Right atrium auricular region (tissue), 2 donors: ENCODE data around the gene NARF. TPM values are rescaled to one million over a fixed set of nuclear protein-coding genes. Genes with fewer than 3 reads are reported as not detected.

ENCODE experiments used
- DNase-seq: peaks from one replicate; pipeline ENCODE4 v3.0.0-alpha.2; 2019; ENCODE audit warnings: low spot score
- H3K27ac ChIP-seq, 2 donors: fragments of 200-600 bp; sonication (generic); 1 replicate in 1 of 2; 2 replicates in 1 of 2; pipeline ENCODE4 v1.5.1; 2016 to 2019
- H3K27me3 ChIP-seq, 2 donors: fragments of 200-600 bp; sonication (generic); one replicate each; pipeline versions ENCODE4 v1.5.1 to v1.6.0; 2017 to 2019
- H3K36me3 ChIP-seq: fragments of 200-600 bp; sonication (generic); one replicate; pipeline ENCODE4 v1.5.1; 2016
- H3K4me1 ChIP-seq, 2 donors: fragments of 200-600 bp; sonication (generic); one replicate each; pipeline versions ENCODE4 v1.5.1 to v1.6.0; 2017 to 2019
- H3K4me3 ChIP-seq, 2 donors: fragments of 200-600 bp; sonication (generic); 1 replicate in 1 of 2; 2 replicates in 1 of 2; pipeline ENCODE4 v1.5.1; 2017 to 2019; ENCODE audit warnings: mild to moderate bottlenecking in 1 of 2, moderate library complexity in 1 of 2
- H3K9me3 ChIP-seq, 2 donors: fragments of 200-600 bp; sonication (generic); one replicate each; pipeline ENCODE4 v1.5.1; 2019
- CTCF ChIP-seq, 2 donors: fragments of 200-600 bp; sonication (generic); IDR thresholded peaks; one replicate each; pipeline ENCODE4 v1.5.1; 2019; ENCODE audit warnings: antibody characterized with exemption in 2 of 2
- total RNA-seq, 2 donors: library from RNA; depleted of rRNA; stranded (reverse); fragments of >200 nt; gene quantifications; one replicate each; pipeline ENCODE4 v1.1.0, GENCODE V29; 2016

The NARF gene
- total RNA-seq, 2 donors from 2014 or later = 51.4 to 54.8 TPM

DNA sequence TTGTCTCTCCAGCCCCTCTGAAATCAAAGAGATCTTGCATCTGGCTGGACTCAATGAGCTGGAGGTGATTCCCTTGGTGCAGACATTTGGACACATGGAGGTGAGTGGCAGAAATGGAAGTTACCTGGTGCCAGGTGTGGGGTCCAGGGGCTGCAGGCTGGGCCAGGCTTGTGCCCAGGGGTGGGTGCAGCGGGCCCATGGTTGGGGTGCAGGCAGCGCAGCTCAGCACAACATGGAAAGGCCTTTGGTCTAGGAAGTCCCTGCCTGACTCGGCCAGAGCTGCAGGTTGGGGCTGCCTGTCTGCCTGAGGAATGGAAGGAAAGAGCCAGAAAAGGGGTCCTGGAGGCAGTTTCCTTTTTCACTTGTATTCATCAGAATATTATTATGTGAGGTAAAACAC, 30.0 kb upstream of the NARF start:
- H3K36me3 ChIP-seq = no peaks in the 10 kb centered on the region
- TF ChIP-seq CTCF (IDR thresholded peaks at IDR 0.05) = no peak
- H3K27me3 ChIP-seq = no peaks in the 10 kb centered on the region
- no peak for DNase-seq
- no peaks in the 10 kb centered on the region for H3K4me1 ChIP-seq
- H3K9me3 ChIP-seq = no peaks in the 10 kb centered on the region
- H3K4me3 ChIP-seq = no peak overlapping the region
- H3K27ac ChIP-seq = no peak overlapping the region

DNA sequence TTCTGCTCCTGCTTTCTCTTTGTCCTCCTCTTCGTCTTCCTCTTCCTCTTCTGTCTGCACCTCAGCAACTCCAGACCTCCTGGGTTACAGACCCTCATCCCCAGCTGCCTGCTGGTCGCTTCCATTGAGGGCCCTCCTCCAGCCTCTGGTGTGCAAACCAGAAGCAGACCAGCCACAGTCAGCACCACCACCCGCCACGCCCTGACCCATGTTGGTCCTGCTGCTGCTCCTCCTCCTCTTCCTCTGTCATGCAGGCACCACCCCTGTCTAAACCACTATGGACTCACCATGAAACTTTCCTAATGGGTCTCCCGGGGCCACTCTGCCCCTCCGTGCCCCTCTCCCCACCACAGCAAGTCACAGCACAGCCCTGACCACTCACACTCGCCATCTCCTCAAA, 28.7 kb upstream of the NARF start:
- no peak for DNase-seq
- no peak for TF ChIP-seq CTCF (IDR thresholded peaks at IDR 0.05)
- Histone ChIP-seq H3K27me3 (no peaks in the 10 kb centered on the region), H3K9me3 (no peaks in the 10 kb centered on the region), H3K36me3 (no peaks in the 10 kb centered on the region), H3K4me1 (no peaks in the 10 kb centered on the region), H3K27ac (no peak overlapping the region), H3K4me3 (no peak overlapping the region)

DNA sequence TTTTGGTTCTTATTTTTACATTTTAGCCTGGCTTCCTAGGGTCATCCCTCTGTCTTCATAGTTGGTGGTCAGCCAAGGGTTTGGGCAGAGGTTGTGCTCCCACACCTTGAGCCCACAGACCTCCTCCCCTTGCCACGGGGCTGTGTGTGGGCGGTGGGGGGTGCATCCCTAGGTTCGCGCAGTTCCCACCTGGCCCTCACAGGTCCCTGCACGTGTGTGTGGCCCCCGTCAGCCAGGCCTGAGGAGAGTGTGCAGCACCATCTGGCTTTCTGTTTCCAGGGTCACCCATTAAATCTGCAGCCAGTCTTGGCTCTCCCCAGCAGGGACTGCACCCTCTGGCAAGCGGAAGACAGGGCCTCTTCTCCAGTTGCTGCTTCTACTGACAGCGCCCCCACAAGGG, 26.5 kb upstream of the NARF start:
- no peaks in the 10 kb centered on the region for H3K4me1 ChIP-seq
- H3K4me3 ChIP-seq = no peak overlapping the region
- H3K27me3 ChIP-seq = no peaks in the 10 kb centered on the region
- H3K27ac ChIP-seq = no peak overlapping the region
- peaks cover 2% of the 10 kb centered on the region for H3K36me3 ChIP-seq
- no peak for TF ChIP-seq CTCF (IDR thresholded peaks at IDR 0.05)
- H3K9me3 ChIP-seq = no peaks in the 10 kb centered on the region
- no peak for DNase-seq

DNA sequence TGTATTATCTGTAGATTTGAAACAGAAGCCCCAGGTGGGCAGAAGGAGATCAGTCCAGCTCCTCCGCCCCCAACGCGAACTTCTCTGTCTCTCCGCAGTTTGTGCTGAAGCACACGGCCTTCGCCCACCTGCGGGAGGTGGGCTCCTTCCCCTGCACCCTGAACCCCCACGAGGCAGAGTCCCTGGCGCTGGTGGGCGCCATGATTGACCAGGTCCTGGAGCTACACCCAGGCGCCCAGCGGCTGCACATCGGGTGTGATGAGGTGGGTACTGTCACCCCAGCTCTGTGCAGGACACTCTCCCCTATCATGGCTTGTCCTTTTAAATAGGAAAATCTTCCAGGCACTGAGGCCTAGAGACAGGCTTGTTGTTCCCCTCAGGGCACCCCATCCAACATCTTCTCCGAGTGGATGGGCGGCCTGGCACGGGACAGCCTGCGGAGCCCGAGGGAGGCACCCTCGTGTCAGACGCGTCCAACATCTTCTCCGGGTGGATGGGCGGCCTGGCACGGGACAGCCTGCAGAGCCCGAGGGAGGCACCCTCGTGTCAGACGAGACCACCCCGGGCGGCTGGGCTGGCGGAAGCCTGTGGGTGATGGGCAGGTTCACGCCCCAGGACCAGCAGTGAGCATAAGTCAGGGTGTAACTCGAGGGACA, 24.9 kb upstream of the NARF start:
- H3K9me3 ChIP-seq = no peaks in the 10 kb centered on the region
- no peaks in the 10 kb centered on the region for H3K4me1 ChIP-seq
- H3K27ac ChIP-seq = no peak overlapping the region
- H3K27me3 ChIP-seq = no peaks in the 10 kb centered on the region
- H3K4me3 ChIP-seq = no peak overlapping the region
- DNase-seq = no peak
- peaks cover 7% of the 10 kb centered on the region for H3K36me3 ChIP-seq
- no peak for TF ChIP-seq CTCF (IDR thresholded peaks at IDR 0.05)

DNA sequence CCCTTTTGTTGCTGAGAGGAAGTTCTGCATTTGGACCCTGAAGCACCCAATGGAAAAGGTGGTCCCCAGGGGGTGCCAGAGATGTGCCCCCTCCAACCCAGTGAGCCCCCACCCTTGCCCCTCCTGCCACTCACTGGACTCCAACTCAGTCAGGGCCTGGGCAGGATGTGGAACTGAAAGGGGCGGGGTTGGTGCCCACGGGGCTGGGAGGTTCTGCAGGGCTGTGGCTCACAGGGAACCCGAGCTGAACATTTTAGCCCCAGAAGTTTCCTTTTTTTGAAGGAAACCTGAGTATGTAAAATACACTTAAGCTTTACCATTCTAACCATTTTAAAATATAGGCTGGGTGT, 24.4 kb upstream of the NARF start:
- Histone ChIP-seq H3K27me3 (no peaks in the 10 kb centered on the region), H3K9me3 (no peaks in the 10 kb centered on the region), H3K27ac (no peak overlapping the region), H3K4me3 (no peak overlapping the region), H3K4me1 (no peaks in the 10 kb centered on the region), H3K36me3 (peaks cover 7% of the 10 kb centered on the region)
- DNase-seq = no peak
- TF ChIP-seq CTCF (IDR thresholded peaks at IDR 0.05) = no peak

DNA sequence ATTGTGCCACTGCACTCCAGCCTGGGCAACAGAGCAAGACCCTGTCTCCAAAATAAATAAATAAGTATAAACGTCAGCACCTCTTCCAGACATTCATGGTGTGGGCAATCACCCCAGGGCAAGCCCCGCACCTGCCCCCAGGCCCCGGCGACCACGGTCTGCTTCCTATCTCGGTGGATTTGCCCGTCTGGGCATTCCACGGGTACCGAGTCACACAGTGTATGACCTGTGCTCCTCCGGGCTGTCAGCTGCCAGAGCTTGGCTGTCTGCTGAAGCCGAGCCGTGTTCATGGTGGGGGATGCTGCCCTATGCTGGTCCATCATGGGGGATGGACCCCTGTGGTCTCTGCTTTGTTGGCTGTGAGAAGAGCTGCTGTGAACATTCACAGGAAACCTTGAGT, 23.4 kb upstream of the NARF start:
- no peaks in the 10 kb centered on the region for H3K27me3 ChIP-seq
- no peaks in the 10 kb centered on the region for H3K9me3 ChIP-seq
- H3K27ac ChIP-seq = no peak overlapping the region
- no peaks in the 10 kb centered on the region for H3K4me1 ChIP-seq
- H3K36me3 ChIP-seq = peaks cover 7% of the 10 kb centered on the region
- no peak overlapping the region for H3K4me3 ChIP-seq
- no peak for TF ChIP-seq CTCF (IDR thresholded peaks at IDR 0.05)
- no peak for DNase-seq
